ENCODE data around the gene TBC1D4. TPM values are rescaled to one million over a fixed set of nuclear protein-coding genes. Genes with fewer than 3 reads are reported as not detected.
"Not testable (repeated sequence)": the region's sequence is repeated elsewhere in the genome, so short reads cannot be mapped to it uniquely, and the experiment has no call there.

The TBC1D4 gene
- total and polyA plus RNA-seq, 2 donors from 2014 or later: 14.7 to 51.8 TPM

GRCh38 chr13:75309981-75310580, 171.9 kb downstream of the TBC1D4 start:
- H3K9ac ChIP-seq (ENCODE audit: low read length in 3 of 3): no peak overlapping the region
- no peaks in the 10 kb centered on the region for H3K27me3 ChIP-seq (ENCODE audit: control insufficient read depth, insufficient read depth, low read length)
- intact Hi-C loops (cut with DNase I): no loop called here
- H3K9me3 ChIP-seq (ENCODE audit: control insufficient read depth in 2 of 3, insufficient read depth in 1 of 3, low read length in 3 of 3): no peaks in the 10 kb centered on the region
- DNase-seq: no peak
- no peaks in the 10 kb centered on the region for H3K4me1 ChIP-seq (ENCODE audit: control insufficient read depth in 2 of 3, insufficient read depth in 2 of 3, low read depth in 1 of 3, low read length in 3 of 3)
- H3K4me3 ChIP-seq (ENCODE audit: low read length in 3 of 3): no peak overlapping the region
- no peak overlapping the region for H3K27ac ChIP-seq (ENCODE audit: low read depth in 2 of 2, low read length in 2 of 2)
- FAIRE-seq: no peak
- peaks cover 0 to 9% (median 9%) of the 10 kb centered on the region in 3 donors for H3K36me3 ChIP-seq (ENCODE audit: control insufficient read depth in 2 of 3, insufficient read depth in 3 of 3, low read length in 3 of 3)
- TF ChIP-seq, protein P1, sequence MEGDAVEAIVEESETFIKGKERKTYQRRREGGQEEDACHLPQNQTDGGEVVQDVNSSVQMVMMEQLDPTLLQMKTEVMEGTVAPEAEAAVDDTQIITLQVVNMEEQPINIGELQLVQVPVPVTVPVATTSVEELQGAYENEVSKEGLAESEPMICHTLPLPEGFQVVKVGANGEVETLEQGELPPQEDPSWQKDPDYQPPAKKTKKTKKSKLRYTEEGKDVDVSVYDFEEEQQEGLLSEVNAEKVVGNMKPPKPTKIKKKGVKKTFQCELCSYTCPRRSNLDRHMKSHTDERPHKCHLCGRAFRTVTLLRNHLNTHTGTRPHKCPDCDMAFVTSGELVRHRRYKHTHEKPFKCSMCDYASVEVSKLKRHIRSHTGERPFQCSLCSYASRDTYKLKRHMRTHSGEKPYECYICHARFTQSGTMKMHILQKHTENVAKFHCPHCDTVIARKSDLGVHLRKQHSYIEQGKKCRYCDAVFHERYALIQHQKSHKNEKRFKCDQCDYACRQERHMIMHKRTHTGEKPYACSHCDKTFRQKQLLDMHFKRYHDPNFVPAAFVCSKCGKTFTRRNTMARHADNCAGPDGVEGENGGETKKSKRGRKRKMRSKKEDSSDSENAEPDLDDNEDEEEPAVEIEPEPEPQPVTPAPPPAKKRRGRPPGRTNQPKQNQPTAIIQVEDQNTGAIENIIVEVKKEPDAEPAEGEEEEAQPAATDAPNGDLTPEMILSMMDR (IDR thresholded peaks at IDR 0.05; ENCODE audit: borderline replicate concordance, extremely low read depth, insufficient read depth): no peak

DNA sequence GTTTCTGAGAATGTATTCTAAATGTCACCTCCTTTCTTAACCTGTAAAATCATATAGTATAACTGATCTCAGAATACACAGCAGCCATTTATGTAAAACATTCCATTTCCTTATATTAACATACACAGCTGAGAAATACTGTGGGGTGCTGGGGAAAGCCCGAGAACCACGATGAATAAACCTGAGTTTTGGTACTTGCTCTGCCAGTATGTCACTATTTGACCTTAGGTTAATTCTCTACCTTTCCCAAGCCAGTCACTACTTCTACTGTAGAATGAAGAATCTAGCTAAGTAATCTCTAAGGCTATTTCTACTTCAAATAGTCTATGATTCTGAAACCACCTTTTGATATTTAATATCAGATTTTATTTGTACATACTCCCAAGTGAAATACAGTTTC, 173.7 kb downstream of the TBC1D4 start:
- H3K4me1 ChIP-seq (ENCODE audit: control insufficient read depth in 2 of 3, insufficient read depth in 2 of 3, low read depth in 1 of 3, low read length in 3 of 3): no peaks in the 10 kb centered on the region
- FAIRE-seq: no peak
- H3K36me3 ChIP-seq (ENCODE audit: control insufficient read depth in 2 of 3, insufficient read depth in 3 of 3, low read length in 3 of 3): peaks cover 0 to 9% (median 9%) of the 10 kb centered on the region in 3 donors
- H3K9me3 ChIP-seq (ENCODE audit: control insufficient read depth in 2 of 3, insufficient read depth in 1 of 3, low read length in 3 of 3): no peaks in the 10 kb centered on the region
- H3K27me3 ChIP-seq (ENCODE audit: control insufficient read depth, insufficient read depth, low read length): no peaks in the 10 kb centered on the region
- no peak overlapping the region for H3K9ac ChIP-seq (ENCODE audit: low read length in 3 of 3)
- no peak for DNase-seq
- H3K4me3 ChIP-seq (ENCODE audit: low read length in 3 of 3): no peak overlapping the region
- intact Hi-C loops (cut with DNase I): no loop called here
- no peak overlapping the region for H3K27ac ChIP-seq (ENCODE audit: low read depth in 2 of 2, low read length in 2 of 2)
- TF ChIP-seq, protein P1 (IDR thresholded peaks at IDR 0.05; ENCODE audit: borderline replicate concordance, extremely low read depth, insufficient read depth): no peak

GRCh38 chr13:75307370-75307949, 174.5 kb downstream of the TBC1D4 start:
- no peak for FAIRE-seq
- TF ChIP-seq, protein P1 (IDR thresholded peaks at IDR 0.05; ENCODE audit: borderline replicate concordance, extremely low read depth, insufficient read depth): no peak
- H3K9me3 ChIP-seq (ENCODE audit: control insufficient read depth in 2 of 3, insufficient read depth in 1 of 3, low read length in 3 of 3): no peaks in the 10 kb centered on the region
- intact Hi-C loops (cut with DNase I): no loop called here
- H3K4me3 ChIP-seq (ENCODE audit: low read length in 3 of 3): no peak overlapping the region
- no peaks in the 10 kb centered on the region for H3K27me3 ChIP-seq (ENCODE audit: control insufficient read depth, insufficient read depth, low read length)
- no peak overlapping the region for H3K27ac ChIP-seq (ENCODE audit: low read depth in 2 of 2, low read length in 2 of 2)
- no peak for DNase-seq
- H3K4me1 ChIP-seq (ENCODE audit: control insufficient read depth in 2 of 3, insufficient read depth in 2 of 3, low read depth in 1 of 3, low read length in 3 of 3): no peaks in the 10 kb centered on the region
- peaks cover 0 to 8% (median 4%) of the 10 kb centered on the region in 3 donors for H3K36me3 ChIP-seq (ENCODE audit: control insufficient read depth in 2 of 3, insufficient read depth in 3 of 3, low read length in 3 of 3)
- H3K9ac ChIP-seq (ENCODE audit: low read length in 3 of 3): no peak overlapping the region

DNA sequence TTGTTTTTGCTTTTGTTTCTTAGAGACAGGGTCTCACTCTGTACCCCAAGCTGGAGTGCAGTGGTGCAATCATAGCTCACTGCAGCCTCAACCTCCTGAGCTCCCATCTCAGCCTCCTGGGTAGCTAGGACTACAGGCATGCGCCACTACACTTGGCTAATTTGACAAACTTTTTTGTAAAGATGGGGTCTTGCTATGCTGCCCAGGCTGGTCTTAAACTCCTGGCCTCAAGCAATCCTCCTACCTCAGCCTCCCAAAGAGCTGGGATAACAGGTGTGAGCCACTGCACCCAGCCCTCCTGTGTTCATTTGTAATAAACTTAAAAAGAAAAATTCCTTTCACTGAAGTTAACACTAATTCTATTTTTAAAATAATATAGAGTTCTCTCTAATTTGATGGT, 175.0 kb downstream of the TBC1D4 start:
- FAIRE-seq; H3K4me1 ChIP-seq (ENCODE audit: control insufficient read depth in 2 of 3, insufficient read depth in 2 of 3, low read depth in 1 of 3, low read length in 3 of 3); H3K36me3 ChIP-seq (ENCODE audit: control insufficient read depth in 2 of 3, insufficient read depth in 3 of 3, low read length in 3 of 3); H3K27ac ChIP-seq (ENCODE audit: low read depth in 2 of 2, low read length in 2 of 2); DNase-seq; H3K4me3 ChIP-seq (ENCODE audit: low read length in 3 of 3); H3K9ac ChIP-seq (ENCODE audit: low read length in 3 of 3); intact Hi-C loops (cut with DNase I); H3K27me3 ChIP-seq (ENCODE audit: control insufficient read depth, insufficient read depth, low read length); H3K9me3 ChIP-seq (ENCODE audit: control insufficient read depth in 2 of 3, insufficient read depth in 1 of 3, low read length in 3 of 3): not testable (repeated sequence)
